ENCODE data around the gene HIVEP3.
"Not testable (repeated sequence)": the region's sequence is repeated elsewhere in the genome, so short reads cannot be mapped to it uniquely, and the experiment has no call there.

Gene HIVEP3

DNA sequence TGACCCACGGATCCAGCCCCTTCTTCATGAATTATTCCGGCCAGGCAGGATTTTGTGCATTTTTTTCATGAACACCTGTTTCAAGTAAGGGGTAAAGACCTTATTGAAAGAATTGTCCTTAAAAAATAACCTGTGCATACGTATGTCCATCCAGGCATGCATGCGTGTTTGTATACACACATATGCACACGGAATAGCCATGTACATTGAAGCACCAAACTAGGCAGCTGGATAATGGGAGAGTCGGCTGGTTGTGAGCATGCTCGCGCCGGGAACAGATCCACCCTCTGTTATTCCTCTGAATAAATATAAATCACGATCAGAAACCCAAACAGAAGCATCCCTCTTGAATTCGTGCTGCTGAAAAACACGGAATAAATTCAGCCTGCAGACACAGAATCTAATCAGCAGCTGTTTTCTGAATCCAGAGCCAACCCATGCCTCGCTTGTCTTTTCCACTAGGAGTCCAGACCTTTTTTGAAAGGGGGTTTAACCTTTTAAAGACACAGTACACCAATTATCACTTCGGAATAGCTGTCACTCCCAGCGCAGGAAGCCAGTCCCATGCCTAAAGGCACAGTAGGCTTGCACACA, at the start of gene HIVEP3:
Gene HIVEP3, minus strand, starts transcription at position 473 of the 594 bp plus-strand sequence.
- Mint-ChIP-seq H3K36me3 (ENCODE audit: low read depth) (no peaks in the 10 kb centered on the region), H3K4me1 (ENCODE audit: low read depth) (peaks cover 21% of the 10 kb centered on the region), H3K9me3 (peaks cover 9% of the 10 kb centered on the region), H3K27ac (no peak within 1 kb of the TSS), H3K27me3 (peaks cover 54% of the 10 kb centered on the region), H3K4me3 (peak within 1 kb of the TSS; percentile 62)
- intact Hi-C loops (cut with micrococcal nuclease) = no loop called here

DNA sequence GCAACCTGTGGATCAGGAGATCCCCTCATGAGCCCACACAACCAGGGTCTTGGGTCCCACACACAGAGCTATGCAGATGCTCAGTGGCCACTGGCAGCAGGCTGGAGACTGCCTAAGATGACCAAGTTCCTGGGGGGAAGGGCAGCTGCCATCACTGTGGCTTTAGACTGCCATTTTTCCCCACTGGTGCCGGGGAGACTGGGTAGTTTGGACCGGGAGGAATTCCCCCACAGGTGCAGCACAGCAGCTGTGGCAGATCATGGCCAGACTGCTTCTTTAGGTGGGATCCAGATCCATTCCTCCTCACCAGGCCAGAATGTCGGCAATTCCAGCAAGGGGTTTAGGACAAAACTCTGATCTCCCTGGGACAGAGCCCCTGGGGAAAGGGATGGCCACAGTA, 45.7 kb upstream of the HIVEP3 start:
- Mint-ChIP-seq H3K4me1 (ENCODE audit: low read depth) (no peaks in the 10 kb centered on the region), H3K27ac (no peak overlapping the region), H3K36me3 (ENCODE audit: low read depth) (no peaks in the 10 kb centered on the region), H3K4me3 (no peak overlapping the region), H3K27me3 (peaks cover 3% of the 10 kb centered on the region), H3K9me3 (no peaks in the 10 kb centered on the region)
- intact Hi-C loops (cut with micrococcal nuclease) = no loop called here

DNA sequence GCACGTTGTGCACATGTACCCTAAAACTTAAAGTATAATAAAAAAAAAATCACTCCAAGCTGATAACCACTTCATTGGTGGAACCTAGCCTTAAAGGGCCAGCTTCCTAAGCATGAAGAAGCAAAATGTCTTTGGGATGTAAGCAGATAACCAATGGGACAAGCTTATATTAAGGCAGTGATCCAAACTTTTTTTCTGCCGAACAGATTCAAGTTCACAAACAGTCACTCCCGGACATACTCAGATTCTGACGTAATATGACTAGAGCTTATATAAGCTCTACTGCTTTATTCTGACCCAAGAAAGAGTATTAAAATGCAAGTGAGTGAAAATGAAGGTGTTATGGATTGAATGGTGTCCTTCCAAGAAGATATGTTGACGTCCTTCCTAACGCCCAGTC, 44.9 kb upstream of the HIVEP3 start:
- no peaks in the 10 kb centered on the region for H3K4me1 Mint-ChIP-seq (ENCODE audit: low read depth)
- intact Hi-C loops (cut with micrococcal nuclease) = no loop called here
- no peaks in the 10 kb centered on the region for H3K9me3 Mint-ChIP-seq
- H3K4me3 Mint-ChIP-seq = no peak overlapping the region
- H3K36me3 Mint-ChIP-seq (ENCODE audit: low read depth) = no peaks in the 10 kb centered on the region
- peaks cover 3% of the 10 kb centered on the region for H3K27me3 Mint-ChIP-seq
- H3K27ac Mint-ChIP-seq = no peak overlapping the region

DNA sequence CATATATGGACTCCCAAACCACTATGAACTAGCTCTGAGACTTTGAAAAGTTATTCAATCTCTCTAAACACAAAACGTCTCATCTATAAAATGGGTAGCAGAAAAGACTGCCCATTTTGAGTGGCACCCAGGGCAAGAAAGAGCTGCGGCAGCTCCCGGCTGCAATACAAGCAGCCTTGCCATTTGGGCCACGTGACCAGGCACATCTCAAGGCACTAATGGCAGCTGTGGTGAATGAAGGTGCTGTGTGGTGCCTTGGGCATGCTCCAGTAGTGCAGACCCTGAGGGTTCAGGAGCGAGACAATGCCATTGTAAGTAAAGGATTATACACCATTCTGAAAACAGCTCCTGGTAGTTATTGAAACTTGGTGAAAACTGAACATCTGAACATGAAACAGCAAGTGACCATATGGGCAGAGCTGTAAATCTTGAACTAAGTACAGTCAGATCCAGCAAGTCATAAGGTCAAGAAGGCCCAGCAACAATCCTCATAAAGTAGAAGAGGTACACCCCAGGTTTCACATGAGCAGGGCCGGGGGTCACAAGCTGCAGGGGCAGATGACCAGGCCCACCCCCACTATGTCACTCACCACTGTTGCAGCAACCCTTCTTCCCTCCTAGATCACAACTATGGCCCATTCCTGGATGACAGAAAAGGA, 39.4 kb upstream of the HIVEP3 start:
- Mint-ChIP-seq H3K36me3 (ENCODE audit: low read depth) (no peaks in the 10 kb centered on the region), H3K4me3 (no peak overlapping the region), H3K27me3 (no peaks in the 10 kb centered on the region), H3K9me3 (no peaks in the 10 kb centered on the region), H3K4me1 (ENCODE audit: low read depth) (peaks cover 6% of the 10 kb centered on the region), H3K27ac (no peak overlapping the region)
- intact Hi-C loops (cut with micrococcal nuclease) = no loop called here

DNA sequence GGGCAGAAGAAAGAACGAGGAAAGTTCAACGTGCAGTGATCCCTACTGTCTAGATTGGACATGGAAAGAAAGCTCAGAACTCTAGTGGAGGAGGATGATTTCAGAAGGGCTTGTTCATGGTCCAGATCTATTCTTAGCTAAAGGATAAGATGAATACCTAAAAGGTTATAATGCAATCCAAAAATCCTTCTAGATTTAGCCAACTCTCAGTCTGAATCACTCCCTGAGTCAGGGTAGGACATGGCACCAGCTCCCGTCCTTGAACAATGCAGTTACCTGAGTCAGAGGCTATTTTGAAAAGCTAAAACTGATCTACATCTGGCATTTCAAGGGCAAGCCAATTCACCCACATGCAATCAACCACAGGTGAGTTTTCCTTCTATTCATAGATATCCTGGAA, 38.8 kb upstream of the HIVEP3 start:
- H3K4me3 Mint-ChIP-seq = no peak overlapping the region
- no peaks in the 10 kb centered on the region for H3K36me3 Mint-ChIP-seq (ENCODE audit: low read depth)
- intact Hi-C loops (cut with micrococcal nuclease) = no loop called here
- no peaks in the 10 kb centered on the region for H3K9me3 Mint-ChIP-seq
- H3K4me1 Mint-ChIP-seq (ENCODE audit: low read depth) = peaks cover 6% of the 10 kb centered on the region
- no peak overlapping the region for H3K27ac Mint-ChIP-seq
- H3K27me3 Mint-ChIP-seq = no peaks in the 10 kb centered on the region

DNA sequence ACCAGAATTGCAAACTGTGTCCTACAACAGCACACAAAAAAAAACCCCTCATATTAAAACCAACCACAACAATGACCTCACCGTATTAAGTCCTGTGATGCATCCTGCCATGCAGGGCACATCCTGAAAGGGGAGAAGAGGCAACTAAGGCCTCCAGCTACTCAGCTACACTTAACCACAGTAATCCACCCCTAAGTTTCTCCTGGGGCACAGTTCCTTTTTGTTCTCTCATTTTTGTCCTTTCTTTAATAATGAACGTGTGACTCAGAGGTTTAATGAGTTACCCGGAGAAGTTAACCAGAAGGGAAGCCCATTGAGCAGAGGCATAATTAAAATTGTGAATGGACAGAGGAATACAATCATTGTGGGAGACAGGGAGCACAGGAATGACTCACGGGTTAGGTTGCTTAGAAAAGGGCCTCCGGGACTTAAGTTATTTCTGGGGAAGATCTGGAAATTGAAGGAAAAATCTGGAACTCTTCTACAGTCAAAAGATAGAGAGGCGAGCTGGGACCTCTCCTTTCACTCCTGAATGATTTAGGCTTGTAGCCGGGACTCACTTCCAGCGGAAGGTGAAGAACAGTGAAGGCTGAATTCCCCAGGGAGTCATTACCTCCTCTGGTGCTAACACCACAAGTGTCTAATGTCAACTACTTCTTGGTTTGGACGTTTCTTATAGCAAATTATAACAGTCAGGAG, 36.9 kb upstream of the HIVEP3 start:
- Mint-ChIP-seq H3K4me1 (ENCODE audit: low read depth) (peaks cover 6% of the 10 kb centered on the region), H3K27ac (no peak overlapping the region), H3K27me3 (no peaks in the 10 kb centered on the region), H3K4me3 (no peak overlapping the region), H3K9me3 (peaks cover 8% of the 10 kb centered on the region), H3K36me3 (ENCODE audit: low read depth) (no peaks in the 10 kb centered on the region)
- intact Hi-C loops (cut with micrococcal nuclease) = no loop called here

DNA sequence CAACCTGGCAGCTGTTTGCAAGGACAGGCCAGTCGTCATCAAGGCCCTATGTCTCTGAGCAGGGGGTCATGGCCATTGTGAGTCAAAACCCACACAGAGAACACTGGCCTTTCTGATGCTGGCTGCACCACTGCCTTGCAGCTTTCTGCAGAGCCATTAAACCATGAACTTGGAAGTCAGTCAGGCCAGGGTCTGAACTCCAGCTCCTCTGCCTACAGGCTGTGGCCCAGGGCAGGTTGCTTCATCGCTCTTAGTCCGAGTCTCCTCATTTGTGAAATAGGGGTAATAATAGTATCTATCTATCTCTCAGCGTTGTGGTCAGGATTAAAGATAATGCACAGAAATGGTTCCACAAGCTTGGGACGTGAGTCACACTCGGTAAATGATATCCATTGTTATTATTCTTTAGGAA, 35.8 kb upstream of the HIVEP3 start:
- H3K4me1 Mint-ChIP-seq (ENCODE audit: low read depth) = peaks cover 6% of the 10 kb centered on the region
- H3K36me3 Mint-ChIP-seq (ENCODE audit: low read depth) = no peaks in the 10 kb centered on the region
- H3K27me3 Mint-ChIP-seq = no peaks in the 10 kb centered on the region
- intact Hi-C loops (cut with micrococcal nuclease) = no loop called here
- H3K4me3 Mint-ChIP-seq = no peak overlapping the region
- peaks cover 16% of the 10 kb centered on the region for H3K9me3 Mint-ChIP-seq
- H3K27ac Mint-ChIP-seq = no peak overlapping the region

DNA sequence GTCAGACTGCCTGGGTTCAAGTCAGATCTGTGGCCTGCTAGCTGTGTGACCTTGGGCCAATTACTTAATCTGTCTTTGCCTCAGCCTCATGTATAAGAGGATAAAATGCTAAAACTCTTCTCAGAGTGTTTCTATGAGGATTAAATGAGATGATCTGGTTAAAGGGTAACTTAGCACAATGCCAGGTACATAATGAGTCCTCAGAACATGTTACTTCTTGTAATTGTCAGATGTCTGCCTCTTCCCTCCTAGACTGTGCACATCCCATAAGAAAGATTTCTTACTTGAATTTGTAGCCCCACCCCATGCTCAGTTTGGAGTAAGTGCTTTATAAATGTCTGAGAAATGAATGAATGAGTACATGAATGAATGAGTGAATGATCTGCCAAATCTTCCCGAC, 34.6 kb upstream of the HIVEP3 start:
- Mint-ChIP-seq H3K4me3 (no peak overlapping the region), H3K27me3 (no peaks in the 10 kb centered on the region), H3K27ac (no peak overlapping the region), H3K36me3 (ENCODE audit: low read depth) (no peaks in the 10 kb centered on the region), H3K9me3 (peaks cover 27% of the 10 kb centered on the region), H3K4me1 (ENCODE audit: low read depth) (peaks cover 6% of the 10 kb centered on the region)
- intact Hi-C loops (cut with micrococcal nuclease) = no loop called here

DNA sequence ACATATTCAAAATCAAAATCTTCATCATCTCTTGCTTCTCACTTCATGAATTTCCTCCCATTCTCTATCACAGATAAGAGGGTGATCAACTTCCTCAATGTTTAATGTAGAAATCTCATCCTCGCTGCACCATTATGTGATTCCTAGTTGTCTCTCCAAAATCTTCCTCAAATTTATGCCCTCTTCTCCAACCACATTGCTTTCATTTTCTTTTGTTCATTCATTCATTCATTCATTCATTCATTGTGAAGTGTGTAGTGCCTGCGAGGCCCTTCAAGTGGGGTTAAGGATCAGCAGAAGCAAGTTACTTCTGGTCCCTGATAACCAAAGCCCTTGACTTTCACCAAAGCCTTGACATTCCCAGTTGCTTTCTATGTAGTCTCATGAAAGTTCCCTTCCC, 33.5 kb upstream of the HIVEP3 start:
- no peaks in the 10 kb centered on the region for H3K27me3 Mint-ChIP-seq
- peaks cover 6% of the 10 kb centered on the region for H3K4me1 Mint-ChIP-seq (ENCODE audit: low read depth)
- H3K4me3 Mint-ChIP-seq = no peak overlapping the region
- intact Hi-C loops (cut with micrococcal nuclease) = no loop called here
- peaks cover 27% of the 10 kb centered on the region for H3K9me3 Mint-ChIP-seq
- H3K36me3 Mint-ChIP-seq (ENCODE audit: low read depth) = no peaks in the 10 kb centered on the region
- H3K27ac Mint-ChIP-seq = no peak overlapping the region

DNA sequence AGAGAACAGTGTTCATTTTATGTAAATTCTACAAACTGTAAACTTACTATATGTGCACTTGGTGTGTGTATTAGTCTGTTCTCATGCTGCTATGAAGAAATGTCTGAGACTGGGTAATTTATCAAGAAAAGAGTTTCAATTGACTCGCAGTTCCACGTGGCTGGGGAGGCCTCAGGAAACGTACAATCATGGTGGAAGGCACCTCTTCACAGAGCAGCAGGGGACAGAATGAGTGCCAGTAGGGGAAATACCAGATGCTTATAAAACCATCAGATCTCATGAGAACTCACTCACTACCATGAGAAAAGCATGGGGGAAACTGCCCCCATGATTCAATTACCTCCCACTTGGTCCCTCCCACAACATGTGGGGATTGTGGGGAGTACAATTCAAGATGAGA, 32.8 kb upstream of the HIVEP3 start:
- intact Hi-C loops (cut with micrococcal nuclease); H3K4me3 Mint-ChIP-seq; H3K36me3 Mint-ChIP-seq (ENCODE audit: low read depth); H3K4me1 Mint-ChIP-seq (ENCODE audit: low read depth); H3K27me3 Mint-ChIP-seq; H3K27ac Mint-ChIP-seq: not testable (repeated sequence)
- peaks cover 27% of the 10 kb centered on the region for H3K9me3 Mint-ChIP-seq

DNA sequence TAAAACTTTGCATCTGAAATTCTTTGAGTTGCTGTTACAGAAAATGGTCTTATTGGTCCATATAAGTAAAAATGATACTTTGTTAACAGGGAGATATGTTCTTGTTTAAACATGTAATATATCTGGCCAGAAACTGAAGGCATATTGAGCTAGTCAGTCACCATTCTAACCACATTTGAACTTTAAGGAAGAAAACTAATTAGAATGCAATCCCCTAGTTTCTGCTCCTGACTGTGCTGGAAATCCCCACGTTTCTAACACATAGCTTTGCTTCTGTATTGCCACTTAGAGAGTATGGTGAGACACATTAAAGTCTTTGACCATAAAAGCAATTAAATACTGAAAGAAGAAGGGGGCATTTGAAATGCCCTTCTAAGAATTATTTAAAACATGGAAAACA, 32.1 kb upstream of the HIVEP3 start:
- Mint-ChIP-seq H3K9me3 (peaks cover 27% of the 10 kb centered on the region), H3K27me3 (no peaks in the 10 kb centered on the region), H3K36me3 (ENCODE audit: low read depth) (no peaks in the 10 kb centered on the region), H3K27ac (no peak overlapping the region), H3K4me1 (ENCODE audit: low read depth) (peaks cover 5% of the 10 kb centered on the region), H3K4me3 (no peak overlapping the region)
- intact Hi-C loops (cut with micrococcal nuclease) = no loop called here

DNA sequence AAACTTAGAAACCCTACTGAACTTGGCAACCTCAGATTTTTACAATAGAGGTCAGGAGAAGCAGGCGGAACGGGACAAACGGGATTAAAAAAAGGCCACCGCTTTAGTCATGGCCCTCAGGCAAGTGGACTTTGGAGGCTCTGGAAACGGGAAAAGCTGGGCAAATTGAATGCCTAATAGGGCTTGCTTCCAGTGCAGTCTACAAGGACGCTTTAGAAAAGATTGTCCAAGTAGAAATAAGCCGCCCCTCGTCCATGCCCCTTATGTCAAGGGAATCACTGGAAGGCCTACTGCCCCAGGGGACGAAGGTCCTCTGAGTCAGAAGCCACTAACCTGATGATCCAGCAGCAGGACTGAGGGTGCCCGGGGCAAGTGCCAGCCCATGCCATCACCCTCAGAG, 27.2 kb upstream of the HIVEP3 start:
- H3K4me1 Mint-ChIP-seq (ENCODE audit: low read depth); H3K27me3 Mint-ChIP-seq; H3K36me3 Mint-ChIP-seq (ENCODE audit: low read depth); intact Hi-C loops (cut with micrococcal nuclease); H3K27ac Mint-ChIP-seq; H3K4me3 Mint-ChIP-seq: not testable (repeated sequence)
- H3K9me3 Mint-ChIP-seq = peaks cover 30% of the 10 kb centered on the region

DNA sequence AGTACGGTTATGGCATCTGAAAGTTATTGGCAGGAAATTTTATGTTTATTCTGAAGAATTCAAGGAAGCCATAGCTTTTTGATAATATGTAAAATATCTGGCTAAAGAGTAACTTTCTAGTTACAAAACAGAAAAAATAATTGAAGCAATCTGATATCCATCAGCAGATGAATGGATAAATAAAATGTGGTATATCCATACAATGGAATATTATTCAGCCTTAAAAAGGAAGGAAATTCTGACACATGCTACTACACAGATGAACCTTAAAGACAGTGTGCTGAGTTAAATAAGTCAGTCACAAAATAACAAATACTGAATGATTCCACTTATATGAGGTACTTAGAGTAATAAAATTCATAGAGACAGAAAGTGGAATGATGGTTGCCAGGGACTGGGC, 25.0 kb upstream of the HIVEP3 start:
- peaks cover 13% of the 10 kb centered on the region for H3K9me3 Mint-ChIP-seq
- intact Hi-C loops (cut with micrococcal nuclease) = no loop called here
- H3K27ac Mint-ChIP-seq = no peak overlapping the region
- peaks cover 14% of the 10 kb centered on the region for H3K4me1 Mint-ChIP-seq (ENCODE audit: low read depth)
- no peak overlapping the region for H3K4me3 Mint-ChIP-seq
- no peaks in the 10 kb centered on the region for H3K36me3 Mint-ChIP-seq (ENCODE audit: low read depth)
- no peaks in the 10 kb centered on the region for H3K27me3 Mint-ChIP-seq

DNA sequence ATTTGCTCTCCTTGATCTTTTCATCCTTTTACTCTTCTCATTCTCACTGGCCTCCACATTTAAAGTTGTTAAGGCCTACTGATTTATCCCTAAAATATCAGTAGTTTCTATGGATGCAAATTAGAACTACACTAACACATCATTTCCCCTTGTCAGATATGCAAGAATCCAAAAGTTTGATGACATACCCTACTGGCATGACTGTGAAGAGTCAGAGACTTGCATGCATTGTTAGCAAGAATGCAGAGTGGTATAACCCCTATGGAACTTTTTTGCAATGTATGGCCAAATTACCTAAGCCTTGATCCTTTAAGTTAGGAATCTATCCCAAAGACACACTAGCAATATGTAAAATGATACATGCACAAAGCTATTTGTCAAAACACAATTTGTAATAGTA, 23.6 kb upstream of the HIVEP3 start:
- Mint-ChIP-seq H3K9me3 (peaks cover 9% of the 10 kb centered on the region), H3K4me1 (ENCODE audit: low read depth) (peaks cover 14% of the 10 kb centered on the region), H3K27ac (no peak overlapping the region), H3K36me3 (ENCODE audit: low read depth) (no peaks in the 10 kb centered on the region), H3K27me3 (no peaks in the 10 kb centered on the region), H3K4me3 (no peak overlapping the region)
- intact Hi-C loops (cut with micrococcal nuclease) = no loop called here
